GM10847 (cell line): ENCODE data around the gene ACACA.

Experiments
- POLR2A ChIP-seq: IDR thresholded peaks from 2 replicates; pipeline ENCODE4 v1.6.1; 2011; ENCODE audit not compliant: insufficient read length; ENCODE audit errors: extremely low read depth

ACACA gene

DNA sequence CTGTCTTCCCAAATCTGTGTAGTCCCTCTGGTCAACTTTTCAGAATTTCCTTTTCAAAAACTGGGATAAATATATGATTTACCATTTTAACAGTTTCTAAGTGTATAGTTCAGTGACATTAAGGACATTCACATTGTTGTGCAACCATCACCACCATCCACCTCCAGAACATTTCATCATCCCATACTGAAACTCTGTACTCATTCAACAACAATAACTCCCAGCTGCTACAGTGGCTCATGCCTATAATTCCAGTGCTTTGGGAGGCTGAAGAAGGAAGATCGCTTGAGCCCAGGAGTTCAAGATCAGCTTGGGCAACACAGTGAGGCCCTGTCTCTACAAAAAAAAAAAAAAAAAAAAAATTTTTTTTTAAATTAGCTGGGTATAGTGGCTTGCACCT is 326.9 kb downstream of the ACACA start:
- TF ChIP-seq POLR2A: no peak

GRCh38 chr17:37079065-37079708 is 327.4 kb downstream of the ACACA start:
- no peak for TF ChIP-seq POLR2A

- no peak for TF ChIP-seq POLR2A
Measured at GRCh38 chr17:37069087-37069486, 337.5 kb downstream of the ACACA start.

DNA sequence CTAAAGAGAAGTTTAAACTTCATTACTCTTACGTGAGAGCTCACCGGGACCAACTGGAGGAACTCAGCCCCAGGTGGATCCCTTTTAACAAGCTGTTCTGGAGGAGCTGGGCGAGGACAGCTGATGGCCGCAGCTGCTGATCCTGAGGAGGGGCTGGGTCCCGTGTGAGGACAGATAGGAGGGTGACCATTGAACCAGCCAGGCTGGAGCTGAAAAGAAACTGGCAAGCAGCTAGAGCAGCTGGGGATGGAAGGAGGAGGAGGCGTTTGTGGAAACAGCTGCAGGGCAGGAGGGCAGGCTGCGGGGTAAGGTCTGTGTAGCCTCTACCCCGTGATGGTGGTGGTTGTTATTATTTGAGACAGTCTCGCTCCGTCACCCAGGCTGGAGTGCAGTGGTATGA is 338.4 kb downstream of the ACACA start:
- TF ChIP-seq POLR2A: no peak

- TF ChIP-seq POLR2A: no peak
Measured at GRCh38 chr17:37067555-37068111, 339.0 kb downstream of the ACACA start.

DNA sequence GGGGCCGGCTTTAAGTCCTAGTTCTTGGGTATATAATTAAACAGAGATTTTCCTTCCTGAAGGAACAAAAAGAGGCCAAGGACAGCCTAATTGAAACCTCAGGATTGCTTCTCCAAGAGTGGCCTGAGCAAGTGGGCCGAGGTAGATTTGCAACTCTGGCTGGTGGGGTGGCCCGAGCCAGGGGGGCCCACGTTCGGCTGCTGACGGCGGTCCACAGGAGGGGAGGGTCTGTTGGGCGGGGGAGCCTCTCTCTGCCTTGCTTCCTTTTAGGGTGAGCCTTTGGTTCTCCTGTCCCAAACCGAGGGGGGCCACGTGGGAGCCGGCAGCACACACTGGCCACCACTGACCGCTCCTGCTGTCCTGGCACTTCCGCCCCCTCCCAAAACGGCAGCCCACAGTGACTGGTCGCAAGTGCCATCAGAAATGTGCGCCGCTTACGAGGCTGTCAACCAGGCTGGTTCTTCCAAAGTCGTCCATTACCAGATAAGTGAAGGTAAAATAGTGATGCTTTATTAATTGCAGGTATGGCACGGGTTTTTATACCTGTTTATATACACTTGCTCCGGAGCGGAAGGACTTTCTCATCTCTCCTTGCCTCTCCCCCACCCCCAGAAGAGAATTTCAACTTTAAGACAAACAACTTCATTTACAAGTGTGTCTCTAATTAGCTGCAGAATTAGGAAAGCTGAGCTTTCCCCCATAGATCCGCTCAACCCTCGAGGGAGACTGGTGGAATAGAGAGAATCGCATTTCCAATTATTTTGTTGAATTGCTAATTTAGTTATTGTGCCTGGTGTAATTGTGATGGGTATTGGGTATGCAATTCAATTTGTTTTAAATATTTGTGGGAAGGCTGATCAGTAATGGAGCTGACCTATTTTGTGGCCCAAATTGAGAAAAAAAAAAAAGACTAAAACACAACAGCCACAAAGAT is 340.0 kb downstream of the ACACA start:
- no peak for TF ChIP-seq POLR2A

DNA sequence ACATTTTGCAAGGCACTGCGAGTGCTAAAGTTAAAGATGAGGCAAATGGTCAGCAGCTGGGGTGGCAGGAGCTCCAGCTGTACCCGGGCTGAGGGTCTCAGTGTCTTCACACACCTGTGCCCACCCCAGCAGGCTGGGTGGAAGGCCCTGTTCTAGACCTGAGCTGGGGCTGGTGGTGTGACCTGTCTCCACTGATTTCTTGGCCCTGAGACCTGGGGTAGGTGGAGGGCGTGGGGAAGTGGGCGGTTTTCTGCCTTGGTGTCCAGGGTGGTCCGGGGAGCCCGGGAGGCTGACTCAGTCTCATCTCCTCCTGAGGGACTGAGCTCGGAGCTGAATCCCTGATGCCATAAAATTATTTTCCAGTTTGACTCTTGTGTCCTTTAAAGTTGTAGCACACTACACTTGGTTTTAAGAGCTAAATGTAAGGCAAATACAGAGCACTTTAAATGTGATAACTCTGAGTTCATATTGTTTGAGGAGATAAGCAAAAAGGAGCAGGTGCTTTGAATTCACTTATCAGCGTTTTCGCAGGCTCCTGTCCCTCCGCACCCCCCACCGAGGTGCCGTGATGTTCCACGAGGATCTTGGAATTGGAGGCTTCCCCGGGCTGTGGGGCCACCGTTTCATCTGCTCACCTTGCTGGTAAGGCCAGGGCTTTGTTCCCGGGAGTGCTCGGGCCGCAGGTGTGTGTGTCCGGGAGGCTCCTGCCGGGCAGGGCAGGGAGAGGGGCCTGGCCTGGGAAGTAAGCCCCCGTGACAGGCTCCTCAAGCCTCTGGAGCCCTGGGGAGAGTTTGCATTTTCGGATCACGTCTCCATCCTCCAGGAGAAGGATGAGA is 340.9 kb downstream of the ACACA start:
- TF ChIP-seq POLR2A: no peak

GRCh38 chr17:37064956-37065355 is 341.7 kb downstream of the ACACA start:
- TF ChIP-seq POLR2A: no peak

GRCh38 chr17:37064206-37064605 is 342.4 kb downstream of the ACACA start:
- no peak for TF ChIP-seq POLR2A

DNA sequence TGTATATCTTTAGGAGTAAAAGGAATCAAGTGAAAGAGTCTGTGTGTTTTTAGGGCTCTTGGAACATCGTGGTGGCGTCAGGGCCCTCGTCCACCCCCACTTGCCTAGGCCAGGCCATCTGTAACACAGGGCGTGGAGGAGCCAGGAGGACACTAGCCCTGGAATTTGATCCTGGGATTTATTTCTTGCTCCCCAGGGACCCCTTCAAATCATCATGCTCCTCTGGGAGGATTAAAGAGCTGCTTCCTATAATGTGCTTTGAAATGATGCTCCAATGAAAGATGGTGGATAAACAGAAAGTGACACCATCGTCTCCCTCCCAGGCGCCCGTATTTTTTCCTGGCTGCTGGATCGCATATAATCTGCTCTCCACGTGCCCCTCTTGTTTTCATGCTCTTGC is 344.6 kb downstream of the ACACA start:
- TF ChIP-seq POLR2A: no peak

GRCh38 chr17:37060928-37061327 is 345.7 kb downstream of the ACACA start:
- TF ChIP-seq POLR2A: no peak

DNA sequence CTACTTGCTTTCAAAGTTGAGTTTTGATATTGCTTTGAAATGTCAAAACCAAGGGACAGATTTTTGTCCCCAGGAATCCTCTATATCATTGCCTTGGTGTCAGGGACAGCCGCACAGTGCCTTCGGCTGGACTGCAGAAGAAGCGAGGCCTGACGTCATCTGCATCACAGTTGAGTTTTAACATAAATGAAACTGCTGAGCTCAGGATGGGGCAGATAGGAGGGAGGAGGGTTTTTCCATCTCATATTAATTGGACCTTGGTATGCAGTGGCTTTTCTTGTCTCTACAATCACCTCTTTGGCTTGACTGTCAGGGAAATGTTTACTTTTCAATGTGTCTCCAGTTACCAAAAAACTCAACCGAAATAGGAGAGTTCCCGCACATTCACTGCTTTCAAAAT is 346.5 kb downstream of the ACACA start:
- no peak for TF ChIP-seq POLR2A

DNA sequence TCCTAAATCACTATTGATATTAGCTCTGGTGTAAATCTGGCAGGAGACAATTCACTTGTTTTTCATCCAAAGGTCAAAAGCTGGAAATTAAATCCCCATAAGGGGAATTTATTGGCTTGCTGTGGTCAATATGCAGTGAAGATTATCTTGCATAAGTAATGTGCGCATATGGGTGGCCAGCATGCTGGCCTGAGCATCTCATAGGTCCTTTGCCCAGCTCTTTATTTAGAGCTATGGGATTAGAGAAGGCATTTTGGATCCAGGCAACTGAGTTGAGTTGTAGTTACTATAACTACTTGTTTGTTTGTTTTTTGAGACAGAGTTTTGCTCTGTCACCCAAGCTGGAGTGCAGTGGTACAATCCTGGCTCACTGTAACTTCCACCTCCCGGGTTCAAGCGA is 347.1 kb downstream of the ACACA start:
- no peak for TF ChIP-seq POLR2A

DNA sequence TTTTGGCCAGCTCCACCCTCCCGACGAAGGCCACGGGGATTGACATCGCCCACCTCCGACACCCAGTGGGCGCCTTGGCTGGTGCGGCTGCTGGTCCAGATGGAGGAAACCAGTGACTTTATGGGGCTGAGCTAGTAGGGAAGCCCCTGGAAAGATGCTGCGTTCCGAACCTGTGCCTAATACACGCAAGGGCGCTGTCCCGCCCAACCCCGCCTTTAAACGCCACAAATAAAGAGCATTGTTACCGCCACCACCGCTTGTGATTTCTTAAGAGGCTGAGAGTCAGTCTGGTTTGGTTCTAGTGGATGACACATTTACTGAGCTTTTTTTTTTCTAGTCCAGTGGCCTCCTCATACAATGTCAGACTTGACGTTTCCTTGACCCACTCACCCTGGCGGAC is 350.0 kb downstream of the ACACA start:
- TF ChIP-seq POLR2A: no peak

DNA sequence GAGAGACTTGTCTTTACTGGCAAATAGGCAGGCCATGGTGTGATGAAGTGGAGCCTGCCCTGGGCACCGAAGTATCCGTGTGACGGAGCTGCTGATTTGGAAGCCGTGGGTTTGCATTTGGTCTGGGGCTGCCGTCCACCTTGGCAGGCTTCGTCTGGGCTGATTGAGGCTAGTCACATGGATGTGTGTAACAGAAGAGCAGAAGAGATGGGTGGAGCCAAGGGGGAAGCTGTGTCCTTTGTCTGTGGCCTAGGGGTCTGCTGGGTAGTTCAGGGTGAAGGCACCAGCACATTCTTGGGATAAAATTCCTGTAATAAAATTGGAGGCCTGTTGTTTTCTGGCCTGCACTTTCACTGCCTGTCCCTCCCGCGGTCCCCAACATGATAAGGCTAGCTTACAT is 351.7 kb downstream of the ACACA start:
- no peak for TF ChIP-seq POLR2A
